HG03558 (cell line): ENCODE measurements around the gene PKD1.

Experiments
- ATAC-seq: cut with Tn5 transposase; IDR thresholded peaks from one replicate; pipeline ENCODE4 v1.9.1; 2021; ENCODE audit warnings: moderate number of reproducible peaks; ENCODE audit not compliant: unreplicated experiment; ENCODE audit errors: extremely low read depth

PKD1 gene

DNA sequence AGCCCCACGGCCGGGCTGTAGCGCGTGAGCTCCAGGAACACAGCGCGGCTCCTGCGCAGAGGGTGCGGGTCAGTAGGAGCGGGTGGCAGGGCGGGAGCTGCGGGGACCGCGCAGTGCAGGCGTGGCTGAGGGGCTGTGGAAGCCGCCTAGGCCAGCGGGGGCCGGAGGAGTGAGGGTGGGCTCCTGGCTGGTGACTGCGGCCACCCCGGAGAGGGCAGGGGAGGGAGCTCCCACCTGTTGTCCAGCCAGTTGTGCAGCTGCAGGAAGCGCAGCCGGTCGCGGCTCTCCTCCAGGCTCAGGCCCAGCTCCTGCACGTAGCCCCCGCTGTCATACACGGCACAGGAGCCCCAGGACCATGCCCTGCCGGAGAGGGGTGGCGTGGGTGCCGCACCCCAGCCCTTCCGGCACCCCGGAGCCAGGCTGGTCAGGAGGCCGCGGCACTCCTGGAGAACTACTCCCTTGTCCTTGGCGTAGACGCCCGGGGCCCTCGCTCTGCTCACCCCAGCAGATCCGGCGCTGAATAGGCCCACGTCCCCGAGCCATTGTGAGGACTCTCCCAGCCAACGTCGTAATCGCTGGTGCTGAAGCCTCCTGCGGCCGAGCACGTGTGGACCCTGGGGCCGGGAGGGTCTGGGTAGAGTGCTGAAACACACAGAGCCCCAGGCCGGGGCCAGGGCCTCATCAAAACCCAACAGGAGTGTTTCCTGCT, 44.0 kb downstream of the PKD1 start:
- no peak for ATAC-seq

DNA sequence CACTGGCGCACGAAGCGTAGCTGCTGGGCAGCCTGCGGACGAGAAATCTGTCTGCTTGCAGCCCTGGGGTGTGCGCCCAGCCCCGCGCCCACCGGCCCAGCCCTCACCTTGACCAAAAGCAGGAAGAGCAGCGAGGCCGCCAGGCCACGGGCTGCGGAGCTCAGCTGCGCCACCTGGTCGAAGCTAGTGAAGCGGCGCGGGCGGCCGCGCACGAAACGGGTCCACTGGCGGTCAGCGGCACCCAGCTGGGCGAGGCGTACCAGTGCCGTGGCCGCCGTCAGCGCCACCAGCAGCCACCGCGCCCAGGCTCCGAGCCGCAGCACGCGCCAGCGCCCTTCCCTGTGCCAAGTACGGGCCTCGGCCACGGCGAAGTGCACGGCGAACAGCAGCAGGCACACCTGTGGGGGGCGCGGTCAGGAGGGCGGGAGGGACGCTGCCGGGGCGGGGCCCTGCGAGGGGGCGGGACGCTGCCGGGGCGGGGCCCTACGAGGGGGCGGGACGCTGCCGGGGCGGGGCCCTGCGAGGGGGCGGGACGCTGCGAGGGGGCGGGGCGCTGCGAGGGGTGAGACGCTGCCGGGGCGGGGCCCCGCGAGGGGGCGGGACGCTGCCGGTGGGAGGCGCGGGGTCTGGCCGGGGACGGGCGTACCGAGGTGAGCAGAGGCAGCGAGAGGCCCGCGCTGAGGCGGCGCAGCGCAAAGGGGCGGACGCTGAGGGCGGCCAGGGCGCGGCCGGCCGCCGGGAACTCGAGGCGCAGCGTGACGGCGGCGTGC, 44.7 kb downstream of the PKD1 start:
- ATAC-seq, result no peak

DNA sequence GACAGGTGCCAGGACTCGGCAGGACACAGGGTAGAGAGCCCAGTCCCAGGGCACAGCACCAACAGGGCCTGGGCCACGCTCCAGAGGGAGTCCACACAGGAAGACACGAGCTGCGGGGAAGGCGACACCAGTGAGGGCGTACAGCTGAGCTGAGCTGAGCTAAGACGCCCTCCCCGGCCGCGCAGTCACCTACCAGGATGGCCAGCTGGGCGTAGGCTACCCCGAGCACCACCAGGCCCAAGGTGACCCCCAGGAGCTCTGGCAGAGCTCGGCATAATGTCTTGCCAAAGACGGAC, 45.3 kb downstream of the PKD1 start:
- no peak for ATAC-seq

DNA sequence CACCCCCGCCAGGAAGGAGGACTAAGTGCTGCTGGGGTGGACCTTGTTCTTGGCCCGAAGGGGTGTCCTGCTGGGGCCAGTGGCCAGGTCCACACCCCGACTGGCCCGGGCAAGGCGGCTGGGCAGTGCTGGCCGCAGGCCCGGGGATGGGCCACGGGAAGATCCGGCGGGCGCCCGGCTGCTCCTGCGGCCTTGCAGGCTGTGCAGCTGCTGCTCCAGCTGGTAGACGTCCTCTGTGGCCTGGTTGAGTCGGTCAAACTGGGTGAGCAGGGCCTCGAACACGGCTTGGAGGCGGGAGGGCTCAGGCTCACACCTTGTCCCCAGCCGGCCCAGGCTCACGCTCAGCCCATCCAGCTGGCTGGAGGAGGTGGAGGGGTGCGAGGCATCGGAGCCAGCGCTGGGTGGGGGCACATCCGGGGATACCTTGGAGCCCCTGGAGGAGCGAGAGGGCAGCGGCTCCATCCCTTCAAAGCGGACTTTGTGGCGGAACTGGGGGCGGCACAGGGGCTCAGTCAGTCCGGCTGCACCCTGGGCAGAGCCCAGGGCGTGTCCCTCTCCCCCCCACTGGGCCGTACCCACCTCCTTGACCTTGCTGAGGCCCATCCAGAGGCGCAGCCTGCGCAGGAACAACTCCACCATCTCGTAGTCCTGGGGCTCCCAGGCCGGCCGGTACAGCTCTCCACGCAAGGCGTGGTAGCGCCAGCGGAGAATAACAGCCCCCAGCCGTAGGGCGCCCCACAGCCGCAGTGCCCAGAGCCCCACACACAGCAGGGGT, 45.8 kb downstream of the PKD1 start:
- no peak for ATAC-seq

DNA sequence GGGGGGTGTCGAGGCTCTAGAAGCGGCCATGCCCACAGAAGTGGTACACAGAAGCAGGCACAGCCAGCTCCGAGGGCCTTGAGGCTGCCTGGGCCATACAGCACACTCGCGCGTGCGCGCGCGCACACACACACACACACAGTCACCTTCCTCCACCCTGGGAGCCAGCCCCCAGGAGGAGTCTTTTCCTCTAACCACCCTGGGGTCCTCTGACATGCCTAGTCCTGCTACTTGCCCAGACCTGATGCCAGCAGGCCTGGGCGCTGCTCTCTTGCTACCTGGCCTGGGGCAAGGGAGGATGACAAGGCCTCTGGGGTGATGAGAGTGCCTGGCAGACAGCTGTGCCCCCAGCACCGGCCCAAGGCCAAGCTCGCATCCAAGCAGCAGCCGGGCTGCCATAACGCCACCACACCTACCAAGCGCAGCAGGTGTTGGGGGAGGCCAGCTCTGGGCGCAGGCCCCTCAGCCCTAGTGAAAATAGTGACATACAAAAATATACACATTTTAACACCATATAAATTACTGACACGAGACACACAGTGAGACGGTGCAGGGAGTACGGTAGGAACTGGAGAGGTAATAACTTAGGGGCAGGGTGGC, 46.8 kb downstream of the PKD1 start:
- no peak for ATAC-seq

DNA sequence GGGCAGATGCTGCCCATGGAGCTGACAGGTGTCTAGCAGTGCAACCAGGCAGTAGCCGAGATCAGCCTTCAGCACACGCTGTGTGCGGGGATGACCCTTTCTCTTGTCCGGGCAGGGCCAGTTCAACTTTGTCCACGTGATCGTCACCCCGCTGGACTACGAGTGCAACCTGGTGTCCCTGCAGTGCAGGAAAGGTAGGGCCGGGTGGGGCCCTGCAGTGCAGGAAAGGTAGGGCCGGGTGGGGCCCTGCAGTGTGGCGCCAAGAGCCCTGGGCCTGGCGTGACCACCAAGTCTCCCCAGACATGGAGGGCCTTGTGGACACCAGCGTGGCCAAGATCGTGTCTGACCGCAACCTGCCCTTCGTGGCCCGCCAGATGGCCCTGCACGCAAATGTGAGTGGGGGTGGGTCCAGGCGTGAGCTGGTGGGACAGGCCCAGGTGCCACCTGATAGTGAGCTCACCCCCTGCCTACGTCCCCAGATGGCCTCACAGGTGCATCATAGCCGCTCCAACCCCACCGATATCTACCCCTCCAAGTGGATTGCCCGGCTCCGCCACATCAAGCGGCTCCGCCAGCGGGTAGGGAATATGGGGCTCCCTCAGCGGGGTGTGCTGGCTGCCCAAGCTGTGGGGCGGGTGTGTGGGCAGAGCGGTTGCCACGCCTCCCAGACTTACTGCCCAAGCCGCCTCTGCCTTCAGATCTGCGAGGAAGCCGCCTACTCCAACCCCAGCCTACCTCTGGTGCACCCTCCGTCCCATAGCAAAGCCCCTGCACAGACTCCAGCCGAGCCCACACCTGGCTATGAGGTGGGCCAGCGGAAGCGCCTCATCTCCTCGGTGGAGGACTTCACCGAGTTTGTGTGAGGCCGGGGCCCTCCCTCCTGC, 47.7 kb downstream of the PKD1 start:
- no peak for ATAC-seq

DNA sequence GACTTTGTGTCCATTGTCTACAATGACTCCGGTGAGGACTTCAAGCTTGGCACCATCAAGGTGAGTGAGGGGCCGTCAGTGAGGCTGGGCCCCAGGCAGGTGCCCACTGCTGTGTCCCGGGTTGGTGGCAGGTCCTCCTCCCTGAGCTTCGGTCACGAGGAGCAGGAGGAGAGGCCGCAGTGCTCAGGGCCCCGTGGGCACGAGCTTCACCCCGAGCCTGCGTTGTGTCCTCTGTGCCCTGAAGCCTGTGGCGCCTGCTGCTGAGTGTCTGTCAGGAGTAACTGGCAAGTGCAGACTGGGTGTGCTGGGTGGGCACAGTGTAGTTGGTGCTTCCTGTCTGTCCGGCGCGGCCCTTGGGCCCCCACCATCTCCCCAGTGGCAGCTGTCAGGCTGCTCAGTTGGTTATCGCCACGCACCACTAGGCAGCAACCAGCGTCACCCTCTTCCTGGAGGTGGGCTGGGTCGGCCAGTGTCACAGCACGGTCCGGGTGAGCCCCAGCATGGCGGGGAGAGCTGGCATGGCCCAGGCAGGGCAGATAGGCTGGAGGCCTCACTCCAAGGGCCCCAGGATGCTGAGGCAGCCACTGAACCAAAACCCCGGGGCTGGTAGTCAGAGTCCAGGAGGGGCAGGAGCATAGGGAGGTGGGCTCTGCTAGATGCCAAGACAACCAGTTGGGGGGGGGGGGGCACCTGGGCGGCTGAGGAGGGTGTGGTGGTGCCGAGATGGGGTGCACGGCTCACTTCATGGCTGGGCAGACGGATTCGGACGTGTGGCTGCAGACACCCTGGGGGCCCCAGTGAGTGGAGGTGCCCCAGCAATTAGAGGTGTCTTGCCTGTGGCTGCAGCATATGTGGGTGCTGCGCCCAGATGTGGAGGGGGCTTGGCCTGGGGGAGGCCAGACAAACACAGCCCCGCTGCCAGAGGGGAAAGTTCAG, 48.6 kb downstream of the PKD1 start:
- ATAC-seq, result no peak

DNA sequence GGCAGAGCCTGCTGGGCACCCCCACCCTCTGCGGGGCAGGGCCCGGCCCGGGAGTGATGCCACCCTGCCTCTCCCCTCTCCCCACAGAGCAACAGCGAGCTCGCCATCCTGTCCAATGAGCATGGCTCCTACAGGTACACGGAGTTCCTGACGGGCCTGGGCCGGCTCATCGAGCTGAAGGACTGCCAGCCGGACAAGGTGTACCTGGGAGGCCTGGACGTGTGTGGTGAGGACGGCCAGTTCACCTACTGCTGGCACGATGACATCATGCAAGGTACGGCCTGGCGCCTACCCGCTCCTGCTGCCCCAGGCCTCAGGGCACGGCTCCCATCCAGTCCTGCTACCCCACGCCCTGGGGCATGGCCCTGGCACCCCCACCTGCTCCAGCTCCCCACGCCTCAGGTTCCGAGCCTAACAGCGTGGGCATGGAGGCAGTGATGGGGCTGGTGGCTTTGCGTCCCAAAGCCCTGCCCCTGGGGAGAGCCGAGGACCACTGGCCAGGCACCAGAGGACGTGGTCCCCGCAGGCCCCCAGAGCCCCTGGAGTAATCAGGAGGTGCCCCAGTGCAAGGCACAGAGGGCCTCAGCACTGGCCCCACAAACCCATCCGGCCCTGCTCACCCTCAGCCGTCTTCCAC, 49.5 kb downstream of the PKD1 start:
- no peak for ATAC-seq

DNA sequence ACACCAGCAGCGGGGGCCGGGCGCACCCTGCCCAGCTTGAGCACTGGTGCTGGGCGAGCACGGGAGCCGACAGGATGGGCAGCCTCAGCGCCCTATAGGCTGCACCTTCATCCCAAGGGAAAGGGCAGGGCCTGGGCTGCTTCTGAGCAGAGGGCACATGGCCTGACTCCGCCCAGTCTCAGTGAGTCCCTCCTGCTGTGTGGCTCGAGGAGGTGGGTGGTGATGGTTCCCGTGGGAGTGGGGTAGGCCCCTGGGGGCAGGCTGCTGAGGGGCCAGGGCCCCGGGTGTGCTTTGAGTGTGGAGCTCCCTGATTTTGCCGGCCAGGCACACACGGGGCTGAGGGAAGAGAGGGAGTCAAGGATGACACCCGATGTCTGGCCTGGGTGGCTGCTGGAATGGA, 50.0 kb downstream of the PKD1 start:
- no peak for ATAC-seq

DNA sequence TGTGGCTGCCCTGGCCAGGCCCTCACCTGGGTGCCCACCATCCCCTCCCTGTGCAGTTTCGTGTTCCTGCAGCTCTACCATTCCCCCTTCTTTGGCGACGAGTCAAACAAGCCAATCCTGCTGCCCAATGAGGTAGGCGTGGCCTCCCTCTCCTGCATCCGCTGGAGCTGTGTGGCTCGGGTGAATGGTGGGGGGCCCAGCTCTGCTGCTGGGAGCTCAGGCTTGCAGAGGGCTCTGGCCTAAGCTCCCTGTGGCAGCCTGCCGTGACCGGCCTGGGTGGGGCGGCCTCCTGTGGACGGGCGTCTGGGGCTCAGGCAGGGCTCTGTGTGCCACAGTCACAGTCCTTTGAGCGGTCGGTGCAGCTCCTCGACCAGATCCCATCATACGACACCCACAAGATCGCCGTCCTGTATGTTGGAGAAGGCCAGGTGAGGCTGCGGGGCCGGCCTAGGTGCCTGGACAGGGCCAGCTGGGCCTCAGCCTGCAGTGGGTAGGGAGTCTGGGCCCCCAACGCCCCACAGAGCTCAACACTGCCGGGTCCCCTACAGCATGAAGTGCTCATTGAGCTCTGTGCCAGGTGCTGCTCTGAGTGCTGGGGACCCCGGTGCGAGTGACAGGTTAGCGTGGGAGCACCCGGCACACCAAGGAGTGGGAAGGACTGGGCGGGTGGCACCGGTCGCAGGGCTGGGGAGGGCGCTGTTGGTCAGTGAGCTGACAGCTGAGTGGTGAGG, 50.6 kb downstream of the PKD1 start:
- no peak for ATAC-seq

DNA sequence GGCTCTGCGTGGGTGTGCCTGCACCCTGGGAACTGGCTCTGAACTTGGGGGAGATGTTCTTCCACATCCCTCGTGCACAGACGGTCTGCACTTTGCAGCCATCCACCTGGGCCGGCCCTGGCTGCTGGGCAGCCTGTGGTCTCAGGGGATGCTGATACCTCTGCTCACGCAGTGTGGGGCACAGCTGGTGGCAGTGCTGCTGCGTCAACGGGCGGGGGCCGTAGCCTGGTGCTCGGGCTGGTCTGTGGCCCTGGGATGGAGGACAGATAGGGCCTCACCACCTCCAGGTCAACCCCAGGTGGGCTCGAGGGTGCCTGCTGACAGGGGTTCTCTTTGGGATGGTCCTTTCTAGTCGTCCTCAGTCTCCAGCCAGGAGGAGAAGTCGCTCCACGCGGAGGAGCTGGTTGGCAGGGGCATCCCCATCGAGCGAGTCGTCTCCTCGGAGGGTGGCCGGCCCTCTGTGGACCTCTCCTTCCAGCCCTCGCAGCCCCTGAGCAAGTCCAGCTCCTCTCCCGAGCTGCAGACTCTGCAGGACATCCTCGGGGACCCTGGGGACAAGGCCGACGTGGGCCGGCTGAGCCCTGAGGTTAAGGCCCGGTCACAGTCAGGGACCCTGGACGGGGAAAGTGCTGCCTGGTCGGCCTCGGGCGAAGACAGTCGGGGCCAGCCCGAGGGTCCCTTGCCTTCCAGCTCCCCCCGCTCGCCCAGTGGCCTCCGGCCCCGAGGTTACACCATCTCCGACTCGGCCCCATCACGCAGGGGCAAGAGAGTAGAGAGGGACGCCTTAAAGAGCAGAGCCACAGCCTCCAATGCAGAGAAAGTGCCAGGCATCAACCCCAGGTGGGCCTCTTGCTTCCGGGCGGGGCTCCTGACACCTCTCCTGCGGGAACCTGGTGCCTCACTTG, 51.6 kb downstream of the PKD1 start:
- ATAC-seq, result no peak

DNA sequence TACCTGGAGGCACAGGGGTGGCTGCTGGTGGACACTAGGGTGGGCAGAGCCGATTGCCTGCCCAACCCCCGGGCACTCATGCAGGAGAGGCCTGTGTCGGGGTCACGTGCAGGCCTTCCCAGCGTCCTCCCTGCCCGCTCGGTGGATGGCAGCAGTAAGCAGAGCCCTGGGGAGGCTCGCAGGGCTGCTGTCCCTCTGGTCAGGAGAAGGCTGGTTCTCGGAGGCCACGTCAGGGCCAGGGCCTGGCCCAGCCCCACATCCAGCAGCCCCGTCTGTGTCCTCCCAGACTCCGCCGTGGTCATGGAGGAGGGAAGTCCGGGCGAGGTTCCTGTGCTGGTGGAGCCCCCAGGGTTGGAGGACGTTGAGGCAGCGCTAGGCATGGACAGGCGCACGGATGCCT, 52.3 kb downstream of the PKD1 start:
- no peak for ATAC-seq

DNA sequence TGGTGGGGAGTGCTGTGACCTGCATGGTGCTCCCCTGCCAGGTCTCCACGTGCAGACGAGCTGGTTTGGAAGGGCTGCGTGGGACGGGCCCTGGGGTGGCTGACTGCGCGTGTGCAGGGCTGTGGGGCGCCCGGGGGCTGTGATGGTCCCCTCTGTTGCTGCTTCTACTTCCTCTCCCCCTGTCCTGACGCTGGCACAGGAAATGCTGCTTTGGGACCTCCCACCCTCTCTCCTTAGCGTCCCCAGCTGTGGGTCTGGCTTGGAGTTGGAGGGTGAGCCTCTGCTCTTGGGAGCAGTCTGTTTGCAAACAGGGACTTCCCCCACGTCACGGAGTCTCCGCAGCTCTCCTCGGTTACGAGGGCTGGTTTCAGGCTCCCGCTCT, 52.7 kb downstream of the PKD1 start:
- ATAC-seq, result no peak

DNA sequence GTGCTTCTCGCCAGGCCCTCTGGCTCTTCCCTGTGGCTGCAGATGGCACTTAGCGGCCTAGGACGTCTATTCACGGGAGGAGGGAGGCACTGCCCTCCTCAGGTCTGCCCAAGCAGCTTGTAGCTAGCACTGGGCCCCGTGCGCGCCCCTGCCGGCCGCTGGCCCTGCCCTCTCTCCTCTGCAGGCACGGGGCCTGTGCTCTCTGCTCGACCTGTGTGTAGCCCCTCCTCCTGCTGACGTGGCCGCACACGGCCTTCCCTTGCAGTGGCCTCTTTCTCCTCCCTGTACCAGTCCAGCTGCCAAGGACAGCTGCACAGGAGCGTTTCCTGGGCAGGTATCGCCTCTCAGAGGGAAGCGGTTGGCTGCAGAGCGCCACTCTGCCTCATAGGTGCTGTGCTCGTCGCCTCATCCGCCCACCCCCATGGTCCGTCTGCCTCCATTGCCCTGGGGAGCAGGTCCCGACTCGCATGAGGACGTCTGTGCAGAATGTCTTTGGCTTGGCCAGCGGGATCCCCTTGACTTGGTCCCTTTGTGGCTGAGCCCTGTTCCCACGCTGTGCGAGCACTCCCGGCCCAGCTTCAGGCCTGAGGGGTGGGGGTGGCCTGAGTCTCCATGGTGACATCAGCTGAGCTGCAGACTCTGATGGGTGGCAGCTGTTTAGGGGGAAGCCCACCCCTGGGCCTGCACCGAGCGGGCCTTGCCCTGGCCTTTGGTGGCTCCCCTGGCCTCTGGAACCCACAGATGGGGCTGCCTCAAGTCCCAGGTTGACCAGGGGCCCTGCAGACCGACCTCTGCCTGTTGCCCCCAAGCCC, 53.3 kb downstream of the PKD1 start:
- ATAC-seq, result no peak

DNA sequence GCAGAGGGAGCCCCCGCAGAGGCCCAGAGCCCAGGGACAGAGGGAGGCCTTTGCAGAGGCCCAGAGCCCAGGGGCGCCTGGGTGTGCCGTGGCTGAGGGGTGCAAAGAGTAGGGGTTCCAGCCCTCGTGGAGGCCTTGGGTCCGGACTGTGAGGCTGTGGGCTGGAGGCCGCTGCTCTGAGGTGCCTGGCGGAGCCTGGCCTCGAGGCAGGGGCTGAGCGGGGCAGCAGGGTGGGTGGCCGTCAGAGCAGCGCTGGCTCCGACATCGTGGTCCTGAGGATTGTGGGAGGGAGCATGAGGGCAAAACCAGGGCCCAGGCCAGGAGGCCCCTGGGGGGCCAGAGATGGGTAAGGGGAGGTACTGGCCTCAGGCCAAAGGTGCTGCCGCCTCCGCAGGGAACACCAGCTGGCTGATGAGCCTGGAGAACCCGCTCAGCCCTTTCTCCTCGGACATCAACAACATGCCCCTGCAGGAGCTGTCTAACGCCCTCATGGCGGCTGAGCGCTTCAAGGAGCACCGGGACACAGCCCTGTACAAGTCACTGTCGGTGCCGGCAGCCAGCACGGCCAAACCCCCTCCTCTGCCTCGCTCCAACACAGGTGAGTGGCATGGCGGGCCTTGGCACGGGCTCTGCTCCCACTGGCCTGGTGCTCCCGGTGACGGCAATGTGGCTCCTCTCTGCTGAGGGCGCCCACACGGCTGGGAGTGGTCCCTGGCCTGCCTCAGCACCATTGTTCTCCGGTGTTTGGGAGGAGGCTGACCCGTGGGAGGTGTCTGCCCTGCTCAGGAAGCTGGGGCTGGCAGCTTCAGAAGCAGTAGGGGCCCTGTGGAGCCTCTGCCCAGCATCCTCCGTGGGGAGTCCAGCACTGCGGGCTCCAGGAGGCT, 54.3 kb downstream of the PKD1 start:
- no peak for ATAC-seq
